Mesendoderm (in vitro differentiated cells): ENCODE measurements around the gene ZNF224.

Experiments used
- DNase-seq: peaks from one replicate; pipeline ENCODE4 v3.0.0; 2013
- H2AK5ac ChIP-seq: 2 replicates; pipeline ENCODE4 v1.6.1; 2013; ENCODE audit warnings: low read length, inconsistent platforms
- H2BK120ac ChIP-seq: 2 replicates; pipeline ENCODE4 v1.6.1; 2013; ENCODE audit warnings: low read depth, mild to moderate bottlenecking, low read length, moderate library complexity, mixed read lengths
- H2BK15ac ChIP-seq: replicated peaks from 2 replicates; pipeline ENCODE4 v1.6.1; 2013; ENCODE audit warnings: low read depth, mild to moderate bottlenecking, moderate library complexity
- H2BK5ac ChIP-seq: 2 replicates; pipeline ENCODE4 v1.6.1; 2013; ENCODE audit warnings: low read length, inconsistent platforms
- H3K18ac ChIP-seq: 2 replicates; pipeline ENCODE4 v1.6.1; 2013; ENCODE audit warnings: mild to moderate bottlenecking, low read length, mixed read lengths
- H3K23ac ChIP-seq: one replicate; pipeline ENCODE4 v1.6.1; 2013; ENCODE audit warnings: low read length
- H3K27ac ChIP-seq: 2 replicates; pipeline ENCODE4 v1.5.1; 2013; ENCODE audit warnings: low read depth, mild to moderate bottlenecking, inconsistent platforms, low read length, moderate library complexity
- H3K27me3 ChIP-seq: 2 replicates; pipeline ENCODE4 v1.6.1; 2013; ENCODE audit warnings: low read length, control low read depth, mild to moderate bottlenecking, inconsistent platforms; ENCODE audit not compliant: insufficient read depth, poor library complexity
- H3K36me3 ChIP-seq: 2 replicates; pipeline ENCODE4 v1.6.1; 2013; ENCODE audit warnings: low read length, inconsistent platforms; ENCODE audit not compliant: control insufficient read depth, insufficient read depth
- H3K4ac ChIP-seq: one replicate; pipeline ENCODE4 v1.6.1; 2013; ENCODE audit warnings: low read depth, mild to moderate bottlenecking, low read length, moderate library complexity
- H3K4me1 ChIP-seq: 2 replicates; pipeline ENCODE4 v1.6.1; 2013; ENCODE audit warnings: low read depth, low read length, inconsistent platforms; ENCODE audit not compliant: control insufficient read depth
- H3K4me2 ChIP-seq: 2 replicates; pipeline ENCODE4 v1.6.1; 2013; ENCODE audit warnings: low read length
- H3K4me3 ChIP-seq: 2 replicates; pipeline ENCODE4 v1.5.1; 2013; ENCODE audit warnings: mild to moderate bottlenecking, low read length
- H3K56ac ChIP-seq: one replicate; pipeline ENCODE4 v1.6.1; 2013; ENCODE audit warnings: low read length
- H3K79me1 ChIP-seq: 2 replicates; pipeline ENCODE4 v1.6.1; 2013; ENCODE audit warnings: low read length, inconsistent platforms
- H3K79me2 ChIP-seq: 2 replicates; pipeline ENCODE4 v1.6.1; 2013; ENCODE audit warnings: mild to moderate bottlenecking, low read length; ENCODE audit not compliant: control insufficient read depth, insufficient read depth
- H3K9ac ChIP-seq: 2 replicates; pipeline ENCODE4 v1.6.1; 2013; ENCODE audit warnings: low read length, inconsistent platforms
- H4K5ac ChIP-seq: one replicate; pipeline ENCODE4 v1.6.1; 2013; ENCODE audit warnings: low read length
- H4K8ac ChIP-seq: one replicate; pipeline ENCODE4 v1.6.1; 2013; ENCODE audit warnings: low read depth, mild to moderate bottlenecking, control low read depth, low read length, moderate library complexity
- WGBS: extraction: QIAGEN DNeasy Blood & Tissue Kit; methylation state at CpG from one replicate; pipeline ENCODE4 v1.1.7; 2013; ENCODE audit warnings: low lambda C conversion rate, missing lambda C conversion rate; ENCODE audit not compliant: insufficient coverage; ENCODE audit errors: extremely low coverage; 5-methylcytosine and 5-hydroxymethylcytosine counted together

ZNF224 gene

GRCh38 chr19:44076325-44076724 is 17.8 kb upstream of the ZNF224 start:
- Histone ChIP-seq H3K23ac (no peak overlapping the region), H3K9ac (no peak overlapping the region), H3K4me2 (no peak overlapping the region), H3K79me1 (no peaks in the 10 kb centered on the region), H3K4me3 (no peak overlapping the region), H2BK5ac (no peak overlapping the region), H3K56ac (no peak overlapping the region), H4K5ac (no peak overlapping the region), H3K4me1 (no peaks in the 10 kb centered on the region), H3K27ac (no peak overlapping the region), H2BK15ac (no peak overlapping the region), H2BK120ac (no peak overlapping the region), H3K18ac (no peak overlapping the region), H2AK5ac (no peak overlapping the region), H3K79me2 (no peaks in the 10 kb centered on the region), H3K27me3 (no peaks in the 10 kb centered on the region), H4K8ac (no peak overlapping the region), H3K36me3 (no peaks in the 10 kb centered on the region), H3K4ac (no peak overlapping the region)
- no peak for DNase-seq
- no CpG with 5 or more reads among the region's 2 CpGs for WGBS

GRCh38 chr19:44092108-44092507 is 2.1 kb upstream of the ZNF224 start:
- Histone ChIP-seq H3K27me3 (no peaks in the 10 kb centered on the region), H3K23ac (no peak overlapping the region), H3K27ac (no peak overlapping the region), H3K4me2 (no peak overlapping the region), H4K5ac (no peak overlapping the region), H3K4ac (no peak overlapping the region), H2BK15ac (no peak overlapping the region), H3K36me3 (no peaks in the 10 kb centered on the region), H3K4me3 (no peak overlapping the region), H3K79me2 (peaks cover 1% of the 10 kb centered on the region), H2BK5ac (no peak overlapping the region), H3K4me1 (no peaks in the 10 kb centered on the region), H3K79me1 (peaks cover 1% of the 10 kb centered on the region), H3K56ac (no peak overlapping the region), H4K8ac (no peak overlapping the region), H2BK120ac (no peak overlapping the region), H3K9ac (no peak overlapping the region), H2AK5ac (no peak overlapping the region), H3K18ac (no peak overlapping the region)
- no peak for DNase-seq
- no CpG with 5 or more reads among the region's 4 CpGs for WGBS

- Histone ChIP-seq H3K79me2 (peaks cover under 1% of the 10 kb centered on the region), H3K4me3 (peak overlapping the region; percentile 21), H3K4ac (no peak overlapping the region), H3K56ac (no peak overlapping the region), H3K4me2 (no peak overlapping the region), H3K27ac (no peak overlapping the region), H3K9ac (no peak overlapping the region), H3K36me3 (peaks cover 5% of the 10 kb centered on the region), H3K27me3 (no peaks in the 10 kb centered on the region), H3K23ac (no peak overlapping the region), H2BK5ac (no peak overlapping the region), H2BK120ac (no peak overlapping the region), H2BK15ac (no peak overlapping the region), H4K5ac (no peak overlapping the region), H3K79me1 (no peaks in the 10 kb centered on the region), H3K18ac (no peak overlapping the region), H4K8ac (no peak overlapping the region), H3K4me1 (no peaks in the 10 kb centered on the region), H2AK5ac (no peak overlapping the region)
- no CpG with 5 or more reads among the region's 3 CpGs for WGBS
- no peak for DNase-seq
These were observed 13.6 kb downstream of the ZNF224 start for GRCh38 chr19:44107751-44108150.

- no peak overlapping the region for H2BK120ac ChIP-seq
- no peak overlapping the region for H4K5ac ChIP-seq
- H2AK5ac ChIP-seq: no peak overlapping the region
- no peaks in the 10 kb centered on the region for H3K4me1 ChIP-seq
- H3K4me2 ChIP-seq: no peak overlapping the region
- no peak overlapping the region for H2BK15ac ChIP-seq
- peaks cover 1% of the 10 kb centered on the region for H3K79me2 ChIP-seq
- no peak overlapping the region for H3K4ac ChIP-seq
- peaks cover 5% of the 10 kb centered on the region for H3K36me3 ChIP-seq
- H3K27me3 ChIP-seq: no peaks in the 10 kb centered on the region
- no peak overlapping the region for H3K56ac ChIP-seq
- no peak overlapping the region for H3K9ac ChIP-seq
- no peak overlapping the region for H3K27ac ChIP-seq
- H2BK5ac ChIP-seq: no peak overlapping the region
- H3K79me1 ChIP-seq: no peaks in the 10 kb centered on the region
- no peak overlapping the region for H3K4me3 ChIP-seq
- H3K23ac ChIP-seq: no peak overlapping the region
- H4K8ac ChIP-seq: no peak overlapping the region
- no peak for DNase-seq
- no peak overlapping the region for H3K18ac ChIP-seq
These were observed 15.3 kb downstream of the ZNF224 start for GRCh38 chr19:44109458-44109857.

GRCh38 chr19:44111910-44112463 is 17.8 kb downstream of the ZNF224 start:
- Histone ChIP-seq H3K79me1 (no peaks in the 10 kb centered on the region), H4K8ac (peak overlapping the region; percentile 13), H3K9ac (peak overlapping the region; percentile 53), H3K27ac (no peak overlapping the region), H3K23ac (no peak overlapping the region), H2AK5ac (no peak overlapping the region), H3K27me3 (no peaks in the 10 kb centered on the region), H2BK120ac (no peak overlapping the region), H3K4me3 (peak overlapping the region; percentile 47), H2BK5ac (no peak overlapping the region), H3K4ac (no peak overlapping the region), H3K4me1 (no peaks in the 10 kb centered on the region), H4K5ac (no peak overlapping the region), H3K36me3 (no peaks in the 10 kb centered on the region), H2BK15ac (no peak overlapping the region), H3K56ac (peak overlapping the region; percentile 75), H3K18ac (no peak overlapping the region), H3K79me2 (peaks cover 1% of the 10 kb centered on the region), H3K4me2 (peak overlapping the region; percentile 39)
- peak; percentile 98 for DNase-seq
- no CpG with 5 or more reads among the region's 17 CpGs for WGBS

- H3K4me2 ChIP-seq: peak overlapping the region; percentile 42
- no peak overlapping the region for H3K27ac ChIP-seq
- H3K79me2 ChIP-seq: peaks cover 1% of the 10 kb centered on the region
- no peak overlapping the region for H2AK5ac ChIP-seq
- H4K5ac ChIP-seq: no peak overlapping the region
- peak overlapping the region; percentile 79 for H3K56ac ChIP-seq
- H3K4me1 ChIP-seq: no peaks in the 10 kb centered on the region
- H3K4ac ChIP-seq: no peak overlapping the region
- H3K36me3 ChIP-seq: no peaks in the 10 kb centered on the region
- H3K9ac ChIP-seq: peak overlapping the region; percentile 76
- H3K79me1 ChIP-seq: no peaks in the 10 kb centered on the region
- H2BK15ac ChIP-seq: no peak overlapping the region
- H2BK120ac ChIP-seq: no peak overlapping the region
- no peak overlapping the region for H4K8ac ChIP-seq
- H3K23ac ChIP-seq: no peak overlapping the region
- H3K4me3 ChIP-seq: peak overlapping the region; percentile 57
- DNase-seq: no peak
- no peak overlapping the region for H3K18ac ChIP-seq
- WGBS: no CpG with 5 or more reads among the region's 11 CpGs
- H2BK5ac ChIP-seq: no peak overlapping the region
- H3K27me3 ChIP-seq: no peaks in the 10 kb centered on the region
These were observed 18.6 kb downstream of the ZNF224 start for GRCh38 chr19:44112802-44113137.
